HG02763 (cell line): ENCODE data around the gene FCAMR.
"Not testable (repeated sequence)": the region's sequence is repeated elsewhere in the genome, so short reads cannot be mapped to it uniquely, and the experiment has no call there.

ENCODE experiments used
- ATAC-seq: cut with Tn5 transposase; IDR thresholded peaks from one replicate; pipeline ENCODE4 v1.9.1; 2021; ENCODE audit warnings: mild to moderate bottlenecking, moderate library complexity; ENCODE audit not compliant: unreplicated experiment

Gene FCAMR

GRCh38 chr1:206937425-206937824 lies 32.8 kb downstream of the FCAMR start:
- no peak for ATAC-seq

DNA sequence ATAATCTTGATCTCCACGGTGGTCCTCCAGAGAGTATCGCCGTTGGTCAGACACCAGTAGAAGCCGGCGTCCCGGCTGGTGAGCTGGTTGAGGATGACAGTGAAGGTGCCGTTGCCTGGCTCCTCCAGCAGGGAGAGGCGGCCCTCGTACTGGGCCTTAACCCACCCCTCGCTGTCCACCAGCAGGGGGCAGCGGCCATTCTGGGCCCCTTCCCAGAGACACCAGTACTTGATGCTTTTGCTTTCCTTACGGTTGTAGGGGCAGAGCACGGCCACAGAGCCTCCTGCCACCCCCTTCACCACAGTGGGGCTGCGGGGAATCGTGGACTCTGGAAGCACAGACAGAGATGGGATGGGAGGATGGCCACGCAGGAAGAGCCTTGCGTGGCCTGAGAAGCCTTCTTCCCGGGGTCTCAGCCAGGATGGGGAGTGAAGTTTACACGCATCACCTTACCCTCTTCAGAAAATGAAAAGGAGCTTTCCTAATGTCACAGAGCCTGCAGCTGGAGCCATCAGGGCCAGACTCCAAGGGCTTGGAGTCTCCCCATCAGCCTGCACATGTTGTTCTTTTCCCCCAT lies 34.7 kb downstream of the FCAMR start:
- ATAC-seq: no peak

- no peak for ATAC-seq
Measured at GRCh38 chr1:206933333-206933945, 36.8 kb downstream of the FCAMR start.

DNA sequence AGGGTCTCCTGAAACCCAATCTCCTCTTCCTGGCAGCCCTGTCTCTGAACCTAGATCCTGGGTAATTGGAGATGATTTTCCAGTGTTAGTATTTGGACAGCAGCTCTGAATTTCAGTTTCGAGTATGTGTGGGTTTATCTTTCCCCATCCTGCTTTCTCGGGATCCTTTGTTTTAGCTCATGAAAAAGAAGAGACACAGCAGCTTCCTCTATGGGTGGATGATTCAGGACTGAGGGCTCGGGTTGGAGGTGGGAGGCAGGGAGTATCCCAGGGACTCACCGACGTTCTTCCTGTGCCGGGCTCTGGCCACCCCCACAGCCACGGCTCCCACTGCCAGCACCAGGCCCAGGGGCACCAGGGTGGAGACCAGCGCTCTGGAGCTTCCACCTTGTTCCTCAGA lies 38.1 kb downstream of the FCAMR start:
- ATAC-seq: no peak

- no peak for ATAC-seq
Measured at GRCh38 chr1:206931709-206932108, 38.6 kb downstream of the FCAMR start.

GRCh38 chr1:206930210-206930798 lies 40.0 kb downstream of the FCAMR start:
- ATAC-seq: peak; percentile 80

GRCh38 chr1:206929524-206929923 lies 40.7 kb downstream of the FCAMR start:
- no peak for ATAC-seq

GRCh38 chr1:206926286-206926685 lies 44.0 kb downstream of the FCAMR start:
- no peak for ATAC-seq

- ATAC-seq: peak; percentile 39
Measured at GRCh38 chr1:206925106-206925736, 45.0 kb downstream of the FCAMR start.

GRCh38 chr1:206924592-206925105 lies 45.6 kb downstream of the FCAMR start:
- ATAC-seq: peak; percentile 21

GRCh38 chr1:206923961-206924557 lies 46.2 kb downstream of the FCAMR start:
- ATAC-seq: not testable (repeated sequence)

DNA sequence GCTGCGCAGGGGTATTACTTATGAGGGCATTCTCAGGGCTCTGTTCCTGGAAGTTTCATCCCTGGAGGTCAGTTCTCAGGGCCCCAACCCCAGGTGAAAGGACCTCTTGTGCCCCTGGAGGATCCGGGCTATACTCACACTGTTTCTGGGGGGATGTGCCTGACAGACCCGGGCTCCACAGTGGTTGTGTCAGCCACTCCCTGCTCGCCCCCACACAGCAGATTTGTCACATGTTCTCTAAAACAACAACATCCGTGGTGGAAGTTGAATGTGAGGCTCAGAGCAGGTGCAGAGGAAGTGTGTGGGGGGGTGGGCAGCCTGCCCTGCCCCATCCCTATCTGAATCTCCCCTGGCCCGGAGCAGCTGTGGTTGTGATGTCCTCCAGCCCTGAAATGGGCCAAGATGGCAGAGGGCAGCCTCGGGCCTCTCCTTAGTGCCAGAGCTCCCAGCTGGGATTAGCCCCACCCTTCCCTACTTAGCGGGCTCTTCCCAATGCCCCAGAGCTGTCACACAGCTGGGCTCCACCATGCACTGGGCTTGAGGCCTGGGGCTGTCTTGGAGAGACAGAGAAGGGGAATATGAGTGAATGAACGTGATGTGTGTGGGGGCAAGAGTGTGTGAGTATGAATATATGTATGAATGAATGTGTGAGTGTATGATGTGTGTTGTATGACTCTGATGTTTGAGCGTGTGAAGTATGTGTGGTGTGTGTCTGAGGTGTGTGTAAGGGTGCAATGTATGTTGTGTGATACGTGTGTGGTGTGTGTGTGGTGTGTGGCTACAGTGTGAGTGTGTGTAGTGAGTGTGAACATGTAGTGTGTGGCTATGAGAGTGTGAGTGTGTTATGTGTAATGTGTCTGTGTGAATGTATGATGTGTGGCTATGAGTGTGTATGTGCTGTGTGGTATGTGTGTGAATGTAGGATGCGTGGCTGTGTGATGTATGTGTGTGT lies 47.0 kb downstream of the FCAMR start:
- peak; percentile 50 for ATAC-seq

DNA sequence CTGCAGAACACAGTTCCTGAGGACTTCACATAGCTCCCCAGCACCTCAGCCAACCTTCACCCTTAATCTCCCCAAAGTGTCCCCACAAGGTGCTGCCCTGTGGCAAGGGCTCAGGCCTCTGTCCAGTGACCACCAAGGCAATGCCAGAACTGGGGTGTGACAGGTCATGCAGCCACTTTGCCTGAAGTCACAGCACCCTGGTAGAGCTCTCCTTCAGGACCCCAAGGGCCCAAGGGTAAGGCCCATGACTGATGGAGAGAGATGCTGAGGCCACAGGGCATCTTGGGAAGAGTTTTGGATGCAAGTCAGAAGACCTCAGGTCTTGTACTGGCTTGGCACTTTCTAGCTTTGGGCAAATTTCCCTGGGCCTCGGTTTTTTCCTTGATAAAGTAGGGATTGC lies 47.7 kb downstream of the FCAMR start:
- ATAC-seq: no peak

DNA sequence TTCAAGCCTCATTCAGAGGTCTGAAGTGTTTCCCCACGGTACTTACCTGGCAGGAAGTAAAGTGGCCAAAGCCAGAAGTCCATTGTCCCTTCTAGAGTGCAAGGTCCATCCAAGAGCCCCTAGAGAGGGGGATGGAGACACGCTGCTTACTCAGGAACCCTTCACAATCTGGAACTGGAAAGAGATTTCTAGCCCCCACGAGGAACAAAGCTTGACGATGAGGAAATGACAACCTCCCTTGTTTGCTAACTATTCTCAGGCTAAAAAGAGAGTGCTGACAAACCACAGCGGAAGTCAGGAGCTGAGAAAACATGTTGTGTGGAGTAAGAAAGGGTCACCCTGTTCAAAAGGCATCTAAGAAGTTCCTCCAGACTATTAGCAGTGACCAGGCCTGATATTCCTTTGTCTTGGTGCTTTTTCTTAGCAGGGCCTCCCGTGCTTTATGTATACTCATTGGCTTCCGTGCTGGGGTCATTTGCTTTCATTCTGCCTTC lies 48.4 kb downstream of the FCAMR start, which contains the start of gene FCMR:
TSS of gene FCMR (minus strand) at position 170 of the 494 bp plus-strand sequence. CDS start at position 83, 87 bp downstream.
- ATAC-seq: no peak

GRCh38 chr1:206918076-206918475 lies 52.2 kb downstream of the FCAMR start:
- no peak for ATAC-seq

DNA sequence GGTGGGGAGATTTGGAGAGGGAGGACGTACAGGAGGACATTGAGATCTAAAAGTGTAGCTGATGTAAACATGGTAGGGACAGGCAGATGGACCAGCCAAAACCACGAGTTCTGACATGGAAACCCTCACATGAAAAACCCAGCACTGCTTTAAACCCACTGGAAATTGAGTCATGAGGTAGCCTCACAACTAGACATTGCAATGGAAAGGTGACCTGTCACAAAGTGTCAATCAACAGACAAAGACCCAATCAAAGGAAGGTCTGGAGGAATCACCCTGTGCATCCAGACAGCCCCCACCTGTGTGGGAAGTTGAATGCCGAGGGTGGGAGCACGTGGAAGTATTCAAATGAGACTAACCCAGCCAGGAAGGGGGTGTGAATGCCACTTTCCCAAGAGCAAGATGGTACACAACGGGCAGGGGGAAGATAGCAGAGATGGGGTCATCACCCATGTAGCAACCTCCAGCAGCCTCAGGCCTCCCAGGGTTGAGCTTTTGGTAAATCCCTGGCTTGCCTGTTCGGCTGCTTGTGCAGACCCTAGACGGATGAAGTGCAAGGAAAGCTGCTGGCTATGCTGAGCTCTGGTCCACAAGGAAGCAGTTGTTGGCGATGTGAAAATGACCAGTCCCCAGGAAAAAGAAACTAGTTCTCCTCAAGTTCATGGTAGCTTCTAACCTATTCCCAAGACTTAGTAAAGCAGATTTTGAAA lies 54.1 kb downstream of the FCAMR start:
- no peak for ATAC-seq

DNA sequence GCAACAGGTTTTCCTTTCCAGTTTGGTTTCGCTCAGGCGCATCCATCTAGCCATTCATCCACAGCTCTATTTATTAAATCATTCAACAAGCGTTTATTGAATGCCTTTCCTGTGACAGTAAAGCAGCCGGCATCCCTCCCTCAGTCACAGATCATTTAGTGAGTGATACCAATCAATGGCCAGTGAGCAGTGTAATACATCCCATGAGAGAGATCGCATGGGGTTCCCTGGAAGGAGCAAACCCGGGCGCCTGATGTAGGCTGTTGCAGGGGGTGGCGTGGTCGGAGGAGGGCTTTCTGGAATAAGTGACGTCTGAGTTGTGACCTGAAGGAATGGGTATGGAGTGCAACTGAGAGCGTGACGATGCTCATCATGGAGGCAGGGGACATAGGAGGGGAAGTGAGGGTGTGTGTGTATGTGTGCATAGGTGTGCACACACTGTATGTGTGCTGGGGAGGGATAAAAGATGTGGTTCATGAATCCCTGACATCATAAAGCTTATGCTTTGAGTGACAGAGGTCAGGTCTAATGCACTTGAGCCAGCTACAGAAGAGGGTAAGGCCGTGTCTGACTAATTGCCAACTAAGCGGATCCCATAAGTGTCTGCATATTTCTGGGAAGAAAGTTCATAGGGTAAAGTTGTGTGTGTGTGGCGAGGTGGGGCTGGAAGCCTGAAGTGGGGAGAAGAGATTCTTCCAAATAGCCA lies 55.1 kb downstream of the FCAMR start:
- ATAC-seq: no peak

GRCh38 chr1:206913766-206914537 lies 56.3 kb downstream of the FCAMR start:
- no peak for ATAC-seq
